Activated naive CD8-positive, alpha-beta T cell treated with anti-CD3 and anti-CD28 coated beads, Interleukin-2, amount 10 ng/mL, durations not matched to agents 7 days and 5 days (primary cell): ENCODE results near the gene KRT80. TPM values are rescaled to one million over a fixed set of nuclear protein-coding genes. Genes with fewer than 3 reads are reported as not detected.

Experiments used
- ATAC-seq: fragments of 150-1000 bp; cut with Tn5 transposase; one replicate; pipeline ENCODE4 v1.10.0; 2021; ENCODE audit warnings: low read depth, moderate library complexity
- POLR2A ChIA-PET: fragments of 350-600 bp; sonication (Branson Sonifier 250); formaldehyde crosslinking; loops from one replicate; lab custom pipeline; 2021; ENCODE audit warnings: antibody characterized with exemption; lab: Charles Lee
- DNase-seq: peaks from one replicate; pipeline ENCODE4 v3.0.0; 2021
- H3K27ac Mint-ChIP-seq: one replicate; pipeline ENCODE4 v1.8.0; 2022; ENCODE audit warnings: mild to moderate bottlenecking, mixed read lengths
- H3K27me3 Mint-ChIP-seq: one replicate; pipeline ENCODE4 v1.8.0; 2022; ENCODE audit warnings: mild to moderate bottlenecking, moderate library complexity, mixed read lengths
- H3K36me3 Mint-ChIP-seq: one replicate; pipeline ENCODE4 v1.8.0; 2021; ENCODE audit warnings: mild to moderate bottlenecking, mixed read lengths
- H3K4me1 Mint-ChIP-seq: one replicate; pipeline ENCODE4 v1.8.0; 2021; ENCODE audit warnings: mixed read lengths
- H3K4me3 Mint-ChIP-seq: one replicate; pipeline ENCODE4 v1.8.0; 2022; ENCODE audit warnings: mild to moderate bottlenecking, moderate library complexity, mixed read lengths
- H3K9me3 Mint-ChIP-seq: one replicate; pipeline ENCODE4 v1.8.0; 2021; ENCODE audit warnings: mixed read lengths
- total RNA-seq, 2 experiments: library from RNA; stranded (reverse); gene quantifications; one replicate each; pipeline ENCODE4 v1.2.3, GENCODE V29; 2021

KRT80 gene
- total RNA-seq, 2 experiments from 2014 or later: not detected

GRCh38 chr12:52139579-52140062, 52.2 kb downstream of the KRT80 start:
- Mint-ChIP-seq H3K36me3 (no peaks in the 10 kb centered on the region), H3K27ac (no peak overlapping the region), H3K27me3 (peaks cover 18% of the 10 kb centered on the region), H3K4me3 (no peak overlapping the region), H3K4me1 (no peaks in the 10 kb centered on the region), H3K9me3 (no peaks in the 10 kb centered on the region)
- peak; percentile 74 for ATAC-seq
- no peak for DNase-seq
- POLR2A ChIA-PET: no interaction called here

GRCh38 chr12:52139147-52139546, 52.7 kb downstream of the KRT80 start:
- Mint-ChIP-seq H3K27ac (no peak overlapping the region), H3K36me3 (no peaks in the 10 kb centered on the region), H3K4me3 (no peak overlapping the region), H3K9me3 (no peaks in the 10 kb centered on the region), H3K4me1 (no peaks in the 10 kb centered on the region), H3K27me3 (peaks cover 18% of the 10 kb centered on the region)
- POLR2A ChIA-PET: no interaction called here
- no peak for DNase-seq
- no peak for ATAC-seq

GRCh38 chr12:52137746-52138145, 54.1 kb downstream of the KRT80 start:
- H3K4me1 Mint-ChIP-seq: no peaks in the 10 kb centered on the region
- POLR2A ChIA-PET: no interaction called here
- H3K27ac Mint-ChIP-seq: no peak overlapping the region
- peaks cover 23% of the 10 kb centered on the region for H3K27me3 Mint-ChIP-seq
- peak; percentile 4 for DNase-seq
- no peaks in the 10 kb centered on the region for H3K36me3 Mint-ChIP-seq
- H3K9me3 Mint-ChIP-seq: no peaks in the 10 kb centered on the region
- no peak for ATAC-seq
- no peak overlapping the region for H3K4me3 Mint-ChIP-seq

- no peaks in the 10 kb centered on the region for H3K36me3 Mint-ChIP-seq
- H3K4me3 Mint-ChIP-seq: no peak overlapping the region
- no peaks in the 10 kb centered on the region for H3K4me1 Mint-ChIP-seq
- no peaks in the 10 kb centered on the region for H3K9me3 Mint-ChIP-seq
- no peak for DNase-seq
- H3K27ac Mint-ChIP-seq: no peak overlapping the region
- peaks cover 30% of the 10 kb centered on the region for H3K27me3 Mint-ChIP-seq
- ATAC-seq: no peak
- POLR2A ChIA-PET: no interaction called here
Measured at GRCh38 chr12:52132754-52133161, 59.1 kb downstream of the KRT80 start.

GRCh38 chr12:52130711-52131110, 61.1 kb downstream of the KRT80 start:
- Mint-ChIP-seq H3K9me3 (no peaks in the 10 kb centered on the region), H3K27me3 (peaks cover 28% of the 10 kb centered on the region), H3K4me3 (no peak overlapping the region), H3K36me3 (no peaks in the 10 kb centered on the region), H3K27ac (no peak overlapping the region), H3K4me1 (no peaks in the 10 kb centered on the region)
- no peak for DNase-seq
- no peak for ATAC-seq
- POLR2A ChIA-PET: no interaction called here

- H3K36me3 Mint-ChIP-seq: no peaks in the 10 kb centered on the region
- no peak for DNase-seq
- H3K4me1 Mint-ChIP-seq: no peaks in the 10 kb centered on the region
- no peaks in the 10 kb centered on the region for H3K9me3 Mint-ChIP-seq
- no peak overlapping the region for H3K27ac Mint-ChIP-seq
- peaks cover 22% of the 10 kb centered on the region for H3K27me3 Mint-ChIP-seq
- H3K4me3 Mint-ChIP-seq: no peak overlapping the region
- no peak for ATAC-seq
- POLR2A ChIA-PET: no interaction called here
Measured at GRCh38 chr12:52127683-52128450, 63.9 kb downstream of the KRT80 start.

GRCh38 chr12:52126605-52127578, 64.9 kb downstream of the KRT80 start:
- no peak overlapping the region for H3K27ac Mint-ChIP-seq

GRCh38 chr12:52126050-52126604, 65.7 kb downstream of the KRT80 start:
- DNase-seq (no peak), ATAC-seq (no peak)
- POLR2A ChIA-PET: no interaction called here
- H3K4me1 Mint-ChIP-seq: peaks cover 5% of the 10 kb centered on the region
- H3K9me3 Mint-ChIP-seq: no peaks in the 10 kb centered on the region
- H3K27ac Mint-ChIP-seq: no peak overlapping the region
- no peaks in the 10 kb centered on the region for H3K36me3 Mint-ChIP-seq
- no peak overlapping the region for H3K4me3 Mint-ChIP-seq
- peaks cover 14% of the 10 kb centered on the region for H3K27me3 Mint-ChIP-seq

More at GRCh38 chr12:52126605-52127578, 64.9 kb downstream of the KRT80 start:
- ATAC-seq (no peak), DNase-seq (no peak)
- Mint-ChIP-seq H3K4me3 (no peak overlapping the region), H3K9me3 (no peaks in the 10 kb centered on the region), H3K4me1 (peaks cover 2% of the 10 kb centered on the region), H3K36me3 (no peaks in the 10 kb centered on the region), H3K27me3 (peaks cover 18% of the 10 kb centered on the region)
- POLR2A ChIA-PET: no interaction called here

- Mint-ChIP-seq H3K27me3 (peaks cover 13% of the 10 kb centered on the region), H3K4me3 (no peak overlapping the region), H3K36me3 (no peaks in the 10 kb centered on the region), H3K4me1 (peaks cover 6% of the 10 kb centered on the region), H3K9me3 (no peaks in the 10 kb centered on the region), H3K27ac (no peak overlapping the region)
- no peak for ATAC-seq
- no peak for DNase-seq
- POLR2A ChIA-PET: no interaction called here
Measured at GRCh38 chr12:52125476-52125900, 66.3 kb downstream of the KRT80 start.

GRCh38 chr12:52123487-52124186, 68.2 kb downstream of the KRT80 start:
- Mint-ChIP-seq H3K9me3 (no peaks in the 10 kb centered on the region), H3K36me3 (no peaks in the 10 kb centered on the region), H3K4me1 (peaks cover 18% of the 10 kb centered on the region), H3K4me3 (no peak overlapping the region), H3K27ac (no peak overlapping the region), H3K27me3 (peaks cover 17% of the 10 kb centered on the region)
- POLR2A ChIA-PET: interaction anchor here (0.6 to 1.4 kb wide), 3 partner anchors 69 to 101 kb away, joined by 3 to 6 read pairs (median 3); no protein-coding TSS in a partner anchor
- ATAC-seq (no peak), DNase-seq (no peak)

- Mint-ChIP-seq H3K4me3 (no peak overlapping the region), H3K36me3 (no peaks in the 10 kb centered on the region), H3K27ac (no peak overlapping the region), H3K9me3 (no peaks in the 10 kb centered on the region), H3K27me3 (peaks cover 15% of the 10 kb centered on the region), H3K4me1 (peaks cover 20% of the 10 kb centered on the region)
- ATAC-seq (no peak), DNase-seq (no peak)
- POLR2A ChIA-PET: interaction anchor here (0.6 to 1.9 kb wide), 4 partner anchors 70 to 100 kb away, joined by 3 to 8 read pairs (median 4); no protein-coding TSS in a partner anchor
Measured at GRCh38 chr12:52122904-52123303, 68.9 kb downstream of the KRT80 start.

GRCh38 chr12:52122540-52122871, 69.3 kb downstream of the KRT80 start:
- ATAC-seq (no peak), DNase-seq (no peak)
- POLR2A ChIA-PET: interaction anchor here (1.9 kb wide), 1 partner anchor 97 kb away, joined by 8 read pairs; no protein-coding TSS in a partner anchor
- no peak overlapping the region for H3K27ac Mint-ChIP-seq
- no peaks in the 10 kb centered on the region for H3K36me3 Mint-ChIP-seq
- no peak overlapping the region for H3K4me3 Mint-ChIP-seq
- peaks cover 20% of the 10 kb centered on the region for H3K4me1 Mint-ChIP-seq
- H3K27me3 Mint-ChIP-seq: peaks cover 13% of the 10 kb centered on the region
- H3K9me3 Mint-ChIP-seq: no peaks in the 10 kb centered on the region
